Stimulated activated CD8-positive, alpha-beta memory T cell treated with anti-CD3 and anti-CD28 coated beads, Interleukin-4, amount 100 ng/mL, for 24 hours (primary cell): ENCODE data around the gene SLC5A5.
A peak's percentile ranks its signal among the peaks of the same experiment; 100 is the strongest.

Source experiments
- DNase-seq: peaks from one replicate; pipeline ENCODE4 v3.0.0-alpha.2; 2020; ENCODE audit warnings: low read depth

Gene SLC5A5

GRCh38 chr19:17920527-17920926 is 48.8 kb downstream of the SLC5A5 start:
- DNase-seq: no peak

GRCh38 chr19:17922138-17922537 is 50.4 kb downstream of the SLC5A5 start:
- no peak for DNase-seq

GRCh38 chr19:17926044-17926443 is 54.3 kb downstream of the SLC5A5 start:
- no peak for DNase-seq

- no peak for DNase-seq
Measured at GRCh38 chr19:17929056-17929455, 57.3 kb downstream of the SLC5A5 start.

- no peak for DNase-seq
Measured at GRCh38 chr19:17931532-17932191, 59.9 kb downstream of the SLC5A5 start.

GRCh38 chr19:17932485-17933338 is 61.0 kb downstream of the SLC5A5 start, which contains the start of gene CCDC124:
CCDC124 (plus strand) TSS chr19:17933015; CDS start chr19:17936421, 3,406 bp downstream.
- DNase-seq: peak; percentile 86

GRCh38 chr19:17933414-17934129 is 61.8 kb downstream of the SLC5A5 start:
- no peak for DNase-seq

- DNase-seq: no peak
Measured at GRCh38 chr19:17936379-17936778, 64.6 kb downstream of the SLC5A5 start.

- no peak for DNase-seq
Measured at GRCh38 chr19:17937371-17937900, 65.7 kb downstream of the SLC5A5 start.

GRCh38 chr19:17938092-17938845 is 66.5 kb downstream of the SLC5A5 start:
- peak; percentile 73 for DNase-seq

- DNase-seq: no peak
Measured at GRCh38 chr19:17942181-17942580, 70.4 kb downstream of the SLC5A5 start.

- DNase-seq: no peak
Measured at GRCh38 chr19:17942582-17943273, 71.0 kb downstream of the SLC5A5 start.

GRCh38 chr19:17943274-17944221 is 71.8 kb downstream of the SLC5A5 start:
- no peak for DNase-seq

- no peak for DNase-seq
Measured at GRCh38 chr19:17944301-17944700, 72.6 kb downstream of the SLC5A5 start.
